GM23338 (cell line): ENCODE measurements around the gene COL20A1. TPM values are rescaled to one million over a fixed set of nuclear protein-coding genes. Genes with fewer than 3 reads are reported as not detected.
"Not testable (repeated sequence)": the region's sequence is repeated elsewhere in the genome, so short reads cannot be mapped to it uniquely, and the experiment has no call there.

Source experiments
- ATAC-seq: fragments of 200-7000 bp; cut with Tn5 transposase; 3 replicates; pipeline ENCODE4 v1.9.1; 2020
- DNase-seq: peaks from one replicate; pipeline ENCODE4 v3.0.0-alpha.2; 2015; ENCODE audit warnings: low spot score
- H2AFZ ChIP-seq: fragments of 200-600 bp; sonication (generic); 2 replicates; pipeline ENCODE4 v1.8.0; 2016; ENCODE audit warnings: antibody characterized with exemption, mild to moderate bottlenecking, moderate library complexity
- H3F3A ChIP-seq: fragments of 200-600 bp; sonication (generic); replicated peaks from 2 replicates; pipeline ENCODE4 v1.8.0; 2017; ENCODE audit warnings: antibody characterized with exemption, mixed run types, low read depth
- H3K27ac ChIP-seq: fragments of 200-600 bp; sonication (generic); 2 replicates; pipeline ENCODE4 v1.6.1; 2016; ENCODE audit warnings: low read depth
- H3K27me3 ChIP-seq: fragments of 200-600 bp; sonication (generic); 2 replicates; pipeline ENCODE4 v1.8.0; 2016; ENCODE audit warnings: mild to moderate bottlenecking, mixed run types, moderate library complexity; ENCODE audit not compliant: insufficient read depth
- H3K36me3 ChIP-seq: fragments of 200-600 bp; sonication (generic); 2 replicates; pipeline ENCODE4 v1.8.0; 2016; ENCODE audit warnings: mild to moderate bottlenecking; ENCODE audit not compliant: insufficient read depth
- H3K4me1 ChIP-seq: fragments of 200-600 bp; sonication (generic); 2 replicates; pipeline ENCODE4 v1.8.0; 2016; ENCODE audit warnings: mild to moderate bottlenecking, moderate library complexity; ENCODE audit not compliant: insufficient read depth
- H3K4me2 ChIP-seq: fragments of 200-600 bp; sonication (generic); 2 replicates; pipeline ENCODE4 v1.7.1; 2017; ENCODE audit warnings: mixed run types
- H3K4me3 ChIP-seq: fragments of 200-600 bp; sonication (generic); 2 replicates; pipeline ENCODE4 v1.6.1; 2016; ENCODE audit warnings: mixed run types
- H3K79me2 ChIP-seq: fragments of 200-600 bp; sonication (generic); replicated peaks from 2 replicates; pipeline ENCODE4 v1.8.0; 2017; ENCODE audit warnings: mild to moderate bottlenecking; ENCODE audit not compliant: insufficient read depth
- H3K9me2 ChIP-seq: fragments of 200-600 bp; sonication (generic); 2 replicates; pipeline ENCODE4 v1.8.0; 2017; ENCODE audit not compliant: insufficient read depth
- H4K20me1 ChIP-seq: fragments of 200-600 bp; sonication (generic); replicated peaks from 2 replicates; pipeline ENCODE4 v1.8.0; 2017; ENCODE audit warnings: mild to moderate bottlenecking; ENCODE audit not compliant: insufficient read depth
- H3K27ac Mint-ChIP-seq: 2 replicates; pipeline ENCODE4 v1.8.0; 2020; ENCODE audit warnings: inconsistent platforms, mild to moderate bottlenecking, moderate library complexity, mixed read lengths
- H3K27me3 Mint-ChIP-seq: 3 replicates; pipeline ENCODE4 v1.8.0; 2022; ENCODE audit warnings: low read depth, mild to moderate bottlenecking, moderate library complexity, mixed read lengths, inconsistent platforms; ENCODE audit not compliant: insufficient read depth, poor library complexity
- H3K36me3 Mint-ChIP-seq: 3 replicates; pipeline ENCODE4 v1.8.0; 2021; ENCODE audit warnings: low read depth, mild to moderate bottlenecking, inconsistent platforms, moderate library complexity, mixed read lengths
- H3K4me1 Mint-ChIP-seq: 3 replicates; pipeline ENCODE4 v1.8.0; 2020; ENCODE audit warnings: mild to moderate bottlenecking, inconsistent platforms, mixed read lengths
- H3K4me3 Mint-ChIP-seq: 3 replicates; pipeline ENCODE4 v1.8.0; 2021; ENCODE audit warnings: moderate library complexity, mild to moderate bottlenecking, inconsistent platforms, mixed read lengths
- H3K9me3 Mint-ChIP-seq: 3 replicates; pipeline ENCODE4 v1.8.0; 2020; ENCODE audit warnings: moderate library complexity, mild to moderate bottlenecking, inconsistent platforms, mixed read lengths
- EZH2 ChIP-seq: fragments of 200-600 bp; sonication (generic); IDR thresholded peaks from one replicate; pipeline ENCODE4 v1.8.0; 2017; ENCODE audit warnings: antibody characterized with exemption, mild to moderate bottlenecking, low read depth; ENCODE audit not compliant: unreplicated experiment
- EZH2phosphoT487 ChIP-seq: fragments of 200-600 bp; sonication (generic); IDR thresholded peaks from one replicate; pipeline ENCODE4 v1.8.1; 2018; ENCODE audit warnings: antibody characterized with exemption; ENCODE audit not compliant: unreplicated experiment
- NANOG ChIP-seq: IDR thresholded peaks from 2 replicates; pipeline ENCODE4 v1.6.1; 2016; ENCODE audit warnings: antibody characterized with exemption, borderline replicate concordance
- POLR2AphosphoS5 ChIP-seq: IDR thresholded peaks from 2 replicates; pipeline ENCODE4 v1.6.1; 2016; ENCODE audit warnings: antibody characterized with exemption, low read depth
- STAT1 ChIP-seq: IDR thresholded peaks from one replicate; pipeline ENCODE4 v1.6.1; 2016; ENCODE audit warnings: antibody characterized with exemption; ENCODE audit not compliant: unreplicated experiment
- polyA plus RNA-seq: library from polyadenylated mRNA; unstranded; fragments of >200 nt; fragmentation: Nextera tagmentation; extraction: Ambion mirVana; gene quantifications from 2 replicates; pipeline ENCODE4 v1.2.1, GENCODE V29; 2016
- total RNA-seq: library from RNA; depleted of rRNA; stranded (reverse); fragments of >200 nt; shearing (Covaris generic); gene quantifications from 2 replicates; pipeline ENCODE4 v1.2.3, GENCODE V29; 2014
- TF ChIP-seq, protein P1 (sequence below), 2 experiments: fragments of 200-600 bp in 1 of 2; sonication (generic) in 1 of 2; conservative IDR thresholded peaks; 2 replicates each; pipeline versions ENCODE4 v1.5.1 to v1.6.1; 2016 to 2017; ENCODE audit warnings: antibody characterized with exemption in 2 of 2, low read depth in 2 of 2, mild to moderate bottlenecking in 2 of 2, moderate library complexity in 1 of 2
- TF ChIP-seq, protein P2 (sequence below): fragments of 250-450 bp; sonication (Bioruptor Pico); IDR thresholded peaks from 2 replicates; pipeline ENCODE4 v1.5.0; 2020; ENCODE audit warnings: mild to moderate bottlenecking, moderate library complexity
- TF ChIP-seq, protein P3 (sequence below): IDR thresholded peaks from one replicate; pipeline ENCODE4 v1.6.1; 2018; ENCODE audit warnings: antibody characterized with exemption; ENCODE audit not compliant: unreplicated experiment

The COL20A1 gene
- total and polyA plus RNA-seq, 2 experiments from 2014 or later, result 0.28 to 0.79 TPM

DNA sequence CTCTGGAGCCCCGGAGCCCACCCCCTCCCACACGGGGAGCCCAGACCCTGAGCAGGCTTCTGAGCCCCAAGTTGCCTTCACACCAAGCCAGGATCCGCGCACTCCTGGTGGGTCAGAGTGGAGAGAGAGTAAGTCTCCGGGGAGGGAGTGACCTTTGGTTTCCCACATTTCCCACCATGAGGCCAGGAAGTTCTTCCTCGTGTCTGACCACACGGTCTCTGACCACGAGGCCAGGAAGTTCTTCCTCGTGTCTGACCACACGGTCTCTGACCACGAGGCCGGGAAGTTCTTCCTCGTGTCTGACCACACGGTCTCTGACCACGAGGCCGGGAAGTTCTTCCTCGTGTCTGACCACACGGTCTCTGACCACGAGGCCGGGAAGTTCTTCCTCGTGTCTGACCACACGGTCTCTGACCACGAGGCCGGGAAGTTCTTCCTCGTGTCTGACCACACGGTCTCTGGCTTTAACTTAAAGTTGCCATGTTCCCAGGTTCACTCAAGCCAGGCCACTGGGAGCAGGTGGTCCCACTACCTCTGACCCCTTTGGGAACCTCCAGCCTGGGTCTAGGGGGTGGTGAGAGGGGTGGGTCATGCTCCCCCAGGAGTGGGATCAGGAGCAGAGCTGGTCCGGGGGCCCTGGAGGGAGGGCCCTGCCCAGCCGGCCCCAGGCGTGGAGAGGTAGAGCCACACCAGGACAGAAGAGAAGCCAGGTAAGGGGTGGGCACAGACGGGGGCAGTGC, 13.1 kb downstream of the COL20A1 start:
- not testable (repeated sequence) for H3K27ac Mint-ChIP-seq, H3K4me3 ChIP-seq, ATAC-seq, H3K27ac ChIP-seq, H3K4me1 ChIP-seq, H2AFZ ChIP-seq, H3K36me3 Mint-ChIP-seq, H3K9me3 Mint-ChIP-seq, H3K36me3 ChIP-seq, H3K4me1 Mint-ChIP-seq, H3K9me2 ChIP-seq, H3K4me3 Mint-ChIP-seq, H3K27me3 ChIP-seq, H4K20me1 ChIP-seq, DNase-seq, H3K79me2 ChIP-seq, H3K27me3 Mint-ChIP-seq, H3F3A ChIP-seq, H3K4me2 ChIP-seq

DNA sequence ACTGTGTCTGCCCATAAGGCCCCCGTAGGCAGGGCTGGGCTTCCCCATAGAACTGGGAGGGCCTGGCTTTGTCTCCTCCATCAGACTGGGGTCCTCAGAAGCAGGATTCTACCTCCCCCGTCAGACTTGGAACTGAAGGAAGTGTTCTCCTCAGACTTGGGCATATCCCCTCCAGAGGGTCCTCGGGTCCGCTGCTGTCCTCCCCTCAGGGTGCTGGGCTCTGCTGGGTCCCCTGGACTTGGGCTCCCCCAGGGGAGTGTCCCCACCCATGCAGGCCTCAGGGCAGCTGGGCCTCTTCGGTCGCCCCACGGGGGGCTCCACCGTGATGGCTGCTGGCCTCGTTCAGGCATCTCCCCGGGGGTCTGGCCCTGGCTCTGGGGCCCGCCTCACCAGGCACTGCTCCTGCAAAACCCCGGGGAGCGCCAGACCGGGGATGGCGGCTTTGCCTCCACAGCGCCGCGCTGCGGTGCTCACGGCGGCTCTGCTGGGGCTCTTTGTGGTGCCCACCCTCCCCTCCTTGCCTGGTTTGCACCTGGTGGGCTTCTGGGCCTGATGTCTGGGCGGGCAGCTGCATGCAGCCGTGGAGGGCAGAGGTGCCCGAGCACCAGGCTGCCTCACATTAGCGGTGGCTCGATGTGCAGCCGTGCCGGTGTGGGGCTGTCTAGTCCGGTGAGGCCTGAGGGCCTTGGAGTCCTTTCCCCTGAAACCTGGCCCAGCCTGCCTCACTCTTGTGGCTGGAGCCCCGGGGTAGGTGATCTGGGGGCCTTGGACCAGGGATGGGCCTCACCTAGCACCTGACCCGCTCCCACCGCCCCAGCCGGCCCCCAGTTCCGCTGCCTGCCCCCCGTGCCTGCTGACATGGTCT, 13.9 kb downstream of the COL20A1 start:
- Histone ChIP-seq H3K27ac (no peak overlapping the region), H2AFZ (no peak overlapping the region), H3K4me3 (no peak overlapping the region), H3K4me2 (no peak overlapping the region), H4K20me1 (no peaks in the 10 kb centered on the region), H3K27me3 (no peaks in the 10 kb centered on the region), H3K79me2 (no peaks in the 10 kb centered on the region), H3K36me3 (no peaks in the 10 kb centered on the region), H3K9me2 (no peaks in the 10 kb centered on the region), H3K4me1 (no peaks in the 10 kb centered on the region), H3F3A (no peaks in the 10 kb centered on the region)
- DNase-seq, result no peak
- H3K9me3 Mint-ChIP-seq, result peaks cover 4% of the 10 kb centered on the region; the same call in 1 of the 3 replicates
- H3K36me3 Mint-ChIP-seq, result no peaks in the 10 kb centered on the region
- H3K27ac Mint-ChIP-seq, result no peak overlapping the region
- peaks cover 4% of the 10 kb centered on the region; the same call in 1 of the 3 replicates for H3K4me1 Mint-ChIP-seq
- ATAC-seq, result no peak
- H3K27me3 Mint-ChIP-seq, result peaks cover 5% of the 10 kb centered on the region
- no peak overlapping the region for H3K4me3 Mint-ChIP-seq
- TF ChIP-seq, protein P1, sequence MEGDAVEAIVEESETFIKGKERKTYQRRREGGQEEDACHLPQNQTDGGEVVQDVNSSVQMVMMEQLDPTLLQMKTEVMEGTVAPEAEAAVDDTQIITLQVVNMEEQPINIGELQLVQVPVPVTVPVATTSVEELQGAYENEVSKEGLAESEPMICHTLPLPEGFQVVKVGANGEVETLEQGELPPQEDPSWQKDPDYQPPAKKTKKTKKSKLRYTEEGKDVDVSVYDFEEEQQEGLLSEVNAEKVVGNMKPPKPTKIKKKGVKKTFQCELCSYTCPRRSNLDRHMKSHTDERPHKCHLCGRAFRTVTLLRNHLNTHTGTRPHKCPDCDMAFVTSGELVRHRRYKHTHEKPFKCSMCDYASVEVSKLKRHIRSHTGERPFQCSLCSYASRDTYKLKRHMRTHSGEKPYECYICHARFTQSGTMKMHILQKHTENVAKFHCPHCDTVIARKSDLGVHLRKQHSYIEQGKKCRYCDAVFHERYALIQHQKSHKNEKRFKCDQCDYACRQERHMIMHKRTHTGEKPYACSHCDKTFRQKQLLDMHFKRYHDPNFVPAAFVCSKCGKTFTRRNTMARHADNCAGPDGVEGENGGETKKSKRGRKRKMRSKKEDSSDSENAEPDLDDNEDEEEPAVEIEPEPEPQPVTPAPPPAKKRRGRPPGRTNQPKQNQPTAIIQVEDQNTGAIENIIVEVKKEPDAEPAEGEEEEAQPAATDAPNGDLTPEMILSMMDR (conservative IDR thresholded peaks at IDR 0.05; ENCODE audit: low read depth in 2 of 2), result no peak
- TF ChIP-seq POLR2AphosphoS5 (no peak), EZH2phosphoT487 (no peak), NANOG (no peak), STAT1 (no peak), EZH2 (no peak)
- TF ChIP-seq, protein P2, sequence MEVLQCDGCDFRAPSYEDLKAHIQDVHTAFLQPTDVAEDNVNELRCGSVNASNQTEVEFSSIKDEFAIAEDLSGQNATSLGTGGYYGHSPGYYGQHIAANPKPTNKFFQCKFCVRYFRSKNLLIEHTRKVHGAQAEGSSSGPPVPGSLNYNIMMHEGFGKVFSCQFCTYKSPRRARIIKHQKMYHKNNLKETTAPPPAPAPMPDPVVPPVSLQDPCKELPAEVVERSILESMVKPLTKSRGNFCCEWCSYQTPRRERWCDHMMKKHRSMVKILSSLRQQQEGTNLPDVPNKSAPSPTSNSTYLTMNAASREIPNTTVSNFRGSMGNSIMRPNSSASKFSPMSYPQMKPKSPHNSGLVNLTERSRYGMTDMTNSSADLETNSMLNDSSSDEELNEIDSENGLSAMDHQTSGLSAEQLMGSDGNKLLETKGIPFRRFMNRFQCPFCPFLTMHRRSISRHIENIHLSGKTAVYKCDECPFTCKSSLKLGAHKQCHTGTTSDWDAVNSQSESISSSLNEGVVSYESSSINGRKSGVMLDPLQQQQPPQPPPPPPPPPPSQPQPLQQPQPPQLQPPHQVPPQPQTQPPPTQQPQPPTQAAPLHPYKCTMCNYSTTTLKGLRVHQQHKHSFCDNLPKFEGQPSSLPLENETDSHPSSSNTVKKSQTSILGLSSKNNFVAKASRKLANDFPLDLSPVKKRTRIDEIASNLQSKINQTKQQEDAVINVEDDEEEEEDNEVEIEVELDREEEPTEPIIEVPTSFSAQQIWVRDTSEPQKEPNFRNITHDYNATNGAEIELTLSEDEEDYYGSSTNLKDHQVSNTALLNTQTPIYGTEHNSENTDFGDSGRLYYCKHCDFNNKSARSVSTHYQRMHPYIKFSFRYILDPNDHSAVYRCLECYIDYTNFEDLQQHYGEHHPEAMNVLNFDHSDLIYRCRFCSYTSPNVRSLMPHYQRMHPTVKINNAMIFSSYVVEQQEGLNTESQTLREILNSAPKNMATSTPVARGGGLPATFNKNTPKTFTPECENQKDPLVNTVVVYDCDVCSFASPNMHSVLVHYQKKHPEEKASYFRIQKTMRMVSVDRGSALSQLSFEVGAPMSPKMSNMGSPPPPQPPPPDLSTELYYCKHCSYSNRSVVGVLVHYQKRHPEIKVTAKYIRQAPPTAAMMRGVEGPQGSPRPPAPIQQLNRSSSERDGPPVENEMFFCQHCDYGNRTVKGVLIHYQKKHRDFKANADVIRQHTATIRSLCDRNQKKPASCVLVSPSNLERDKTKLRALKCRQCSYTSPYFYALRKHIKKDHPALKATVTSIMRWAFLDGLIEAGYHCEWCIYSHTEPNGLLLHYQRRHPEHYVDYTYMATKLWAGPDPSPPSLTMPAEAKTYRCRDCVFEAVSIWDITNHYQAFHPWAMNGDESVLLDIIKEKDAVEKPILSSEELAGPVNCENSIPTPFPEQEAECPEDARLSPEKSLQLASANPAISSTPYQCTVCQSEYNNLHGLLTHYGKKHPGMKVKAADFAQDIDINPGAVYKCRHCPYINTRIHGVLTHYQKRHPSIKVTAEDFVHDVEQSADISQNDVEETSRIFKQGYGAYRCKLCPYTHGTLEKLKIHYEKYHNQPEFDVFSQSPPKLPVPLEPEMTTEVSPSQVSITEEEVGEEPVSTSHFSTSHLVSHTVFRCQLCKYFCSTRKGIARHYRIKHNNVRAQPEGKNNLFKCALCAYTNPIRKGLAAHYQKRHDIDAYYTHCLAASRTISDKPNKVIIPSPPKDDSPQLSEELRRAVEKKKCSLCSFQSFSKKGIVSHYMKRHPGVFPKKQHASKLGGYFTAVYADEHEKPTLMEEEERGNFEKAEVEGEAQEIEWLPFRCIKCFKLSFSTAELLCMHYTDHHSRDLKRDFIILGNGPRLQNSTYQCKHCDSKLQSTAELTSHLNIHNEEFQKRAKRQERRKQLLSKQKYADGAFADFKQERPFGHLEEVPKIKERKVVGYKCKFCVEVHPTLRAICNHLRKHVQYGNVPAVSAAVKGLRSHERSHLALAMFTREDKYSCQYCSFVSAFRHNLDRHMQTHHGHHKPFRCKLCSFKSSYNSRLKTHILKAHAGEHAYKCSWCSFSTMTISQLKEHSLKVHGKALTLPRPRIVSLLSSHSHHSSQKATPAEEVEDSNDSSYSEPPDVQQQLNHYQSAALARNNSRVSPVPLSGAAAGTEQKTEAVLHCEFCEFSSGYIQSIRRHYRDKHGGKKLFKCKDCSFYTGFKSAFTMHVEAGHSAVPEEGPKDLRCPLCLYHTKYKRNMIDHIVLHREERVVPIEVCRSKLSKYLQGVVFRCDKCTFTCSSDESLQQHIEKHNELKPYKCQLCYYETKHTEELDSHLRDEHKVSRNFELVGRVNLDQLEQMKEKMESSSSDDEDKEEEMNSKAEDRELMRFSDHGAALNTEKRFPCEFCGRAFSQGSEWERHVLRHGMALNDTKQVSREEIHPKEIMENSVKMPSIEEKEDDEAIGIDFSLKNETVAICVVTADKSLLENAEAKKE, result no peak
- TF ChIP-seq, protein P3, sequence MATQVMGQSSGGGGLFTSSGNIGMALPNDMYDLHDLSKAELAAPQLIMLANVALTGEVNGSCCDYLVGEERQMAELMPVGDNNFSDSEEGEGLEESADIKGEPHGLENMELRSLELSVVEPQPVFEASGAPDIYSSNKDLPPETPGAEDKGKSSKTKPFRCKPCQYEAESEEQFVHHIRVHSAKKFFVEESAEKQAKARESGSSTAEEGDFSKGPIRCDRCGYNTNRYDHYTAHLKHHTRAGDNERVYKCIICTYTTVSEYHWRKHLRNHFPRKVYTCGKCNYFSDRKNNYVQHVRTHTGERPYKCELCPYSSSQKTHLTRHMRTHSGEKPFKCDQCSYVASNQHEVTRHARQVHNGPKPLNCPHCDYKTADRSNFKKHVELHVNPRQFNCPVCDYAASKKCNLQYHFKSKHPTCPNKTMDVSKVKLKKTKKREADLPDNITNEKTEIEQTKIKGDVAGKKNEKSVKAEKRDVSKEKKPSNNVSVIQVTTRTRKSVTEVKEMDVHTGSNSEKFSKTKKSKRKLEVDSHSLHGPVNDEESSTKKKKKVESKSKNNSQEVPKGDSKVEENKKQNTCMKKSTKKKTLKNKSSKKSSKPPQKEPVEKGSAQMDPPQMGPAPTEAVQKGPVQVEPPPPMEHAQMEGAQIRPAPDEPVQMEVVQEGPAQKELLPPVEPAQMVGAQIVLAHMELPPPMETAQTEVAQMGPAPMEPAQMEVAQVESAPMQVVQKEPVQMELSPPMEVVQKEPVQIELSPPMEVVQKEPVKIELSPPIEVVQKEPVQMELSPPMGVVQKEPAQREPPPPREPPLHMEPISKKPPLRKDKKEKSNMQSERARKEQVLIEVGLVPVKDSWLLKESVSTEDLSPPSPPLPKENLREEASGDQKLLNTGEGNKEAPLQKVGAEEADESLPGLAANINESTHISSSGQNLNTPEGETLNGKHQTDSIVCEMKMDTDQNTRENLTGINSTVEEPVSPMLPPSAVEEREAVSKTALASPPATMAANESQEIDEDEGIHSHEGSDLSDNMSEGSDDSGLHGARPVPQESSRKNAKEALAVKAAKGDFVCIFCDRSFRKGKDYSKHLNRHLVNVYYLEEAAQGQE, result no peak
